ENCODE data around the gene ARHGAP42.

GRCh38 chr11:100870138-100870537, 183.1 kb downstream of the ARHGAP42 start:
- TF ChIP-seq POLR2AphosphoS5 (IDR thresholded peaks at IDR 0.05; ENCODE audit: low read depth, low read length) (no peak), POLR2A (IDR thresholded peaks at IDR 0.05; ENCODE audit: low read depth, low read length) (no peak)

Measured in GM12892 (cell line).